ENCODE data around the gene ARFIP1. TPM values are rescaled to one million over a fixed set of nuclear protein-coding genes. Genes with fewer than 3 reads are reported as not detected.

ARFIP1 gene
- polyA plus RNA-seq, 1 donor from 2014 or later: 35.1 TPM

- no peak for TF ChIP-seq EZH2 (IDR thresholded peaks at IDR 0.05; ENCODE audit: borderline replicate concordance, insufficient read depth, low read length, poor library complexity, severe bottlenecking)
- no peak for TF ChIP-seq REST (IDR thresholded peaks at IDR 0.05; ENCODE audit: borderline replicate concordance)
- no peak for TF ChIP-seq TAF1 (IDR thresholded peaks at IDR 0.05; ENCODE audit: low read depth)
- no peak for TF ChIP-seq MXI1 (conservative IDR thresholded peaks at IDR 0.05; ENCODE audit: poor library complexity, severe bottlenecking)
- no peak for TF ChIP-seq RAD21 (conservative IDR thresholded peaks at IDR 0.05)
- no peak for TF ChIP-seq SMC3 (conservative IDR thresholded peaks at IDR 0.05; ENCODE audit: poor library complexity)
- no peak for TF ChIP-seq POLR2AphosphoS5 (IDR thresholded peaks at IDR 0.05)
- no peak for TF ChIP-seq EP300 (conservative IDR thresholded peaks at IDR 0.05; ENCODE audit: poor library complexity, severe bottlenecking)
- TF ChIP-seq CTCF (IDR thresholded peaks at IDR 0.05; ENCODE audit: poor library complexity, severe bottlenecking): no peak
- Histone ChIP-seq H3K27me3 (ENCODE audit: insufficient read depth, low read depth, low read length) (no peaks in the 10 kb centered on the region), H3F3A (ENCODE audit: insufficient read depth, low read length, poor library complexity, severe bottlenecking) (no peaks in the 10 kb centered on the region), H3K4me2 (ENCODE audit: low read length) (no peak overlapping the region), H3K9me3 (ENCODE audit: low read length) (no peaks in the 10 kb centered on the region), H3K9me2 (ENCODE audit: insufficient read depth, low read length) (no peaks in the 10 kb centered on the region), H2AFZ (ENCODE audit: low read depth, low read length) (no peak overlapping the region), H3K27ac (ENCODE audit: low read length) (no peak overlapping the region), H3K36me3 (ENCODE audit: insufficient read depth, low read length) (no peaks in the 10 kb centered on the region), H3K79me2 (replicated peaks; ENCODE audit: insufficient read depth, low read length) (no peaks in the 10 kb centered on the region), H4K20me1 (ENCODE audit: insufficient read depth) (no peaks in the 10 kb centered on the region), H3K4me3 (ENCODE audit: low read length) (no peak overlapping the region), H3K9ac (ENCODE audit: low read length) (no peak overlapping the region)
Measured at GRCh38 chr4:152843481-152844090, 63.8 kb downstream of the ARFIP1 start.

- no peaks in the 10 kb centered on the region for H3K9me3 ChIP-seq (ENCODE audit: low read length)
- no peaks in the 10 kb centered on the region for H4K20me1 ChIP-seq (ENCODE audit: insufficient read depth)
- no peaks in the 10 kb centered on the region for H3K79me2 ChIP-seq (replicated peaks; ENCODE audit: insufficient read depth, low read length)
- H3K9me2 ChIP-seq (ENCODE audit: insufficient read depth, low read length): no peaks in the 10 kb centered on the region
- H3K27me3 ChIP-seq (ENCODE audit: insufficient read depth, low read depth, low read length): no peaks in the 10 kb centered on the region
- TF ChIP-seq SMC3 (conservative IDR thresholded peaks at IDR 0.05; ENCODE audit: poor library complexity) (no peak), EP300 (conservative IDR thresholded peaks at IDR 0.05; ENCODE audit: poor library complexity, severe bottlenecking) (no peak), REST (IDR thresholded peaks at IDR 0.05; ENCODE audit: borderline replicate concordance) (no peak), TAF1 (IDR thresholded peaks at IDR 0.05; ENCODE audit: low read depth) (no peak), RAD21 (conservative IDR thresholded peaks at IDR 0.05) (no peak), POLR2AphosphoS5 (IDR thresholded peaks at IDR 0.05) (no peak), CTCF (IDR thresholded peaks at IDR 0.05; ENCODE audit: poor library complexity, severe bottlenecking) (no peak), EZH2 (IDR thresholded peaks at IDR 0.05; ENCODE audit: borderline replicate concordance, insufficient read depth, low read length, poor library complexity, severe bottlenecking) (no peak), MXI1 (conservative IDR thresholded peaks at IDR 0.05; ENCODE audit: poor library complexity, severe bottlenecking) (no peak)
- H3K36me3 ChIP-seq (ENCODE audit: insufficient read depth, low read length): no peaks in the 10 kb centered on the region
- no peak overlapping the region for H3K4me3 ChIP-seq (ENCODE audit: low read length)
- H3K9ac ChIP-seq (ENCODE audit: low read length): no peak overlapping the region
- H2AFZ ChIP-seq (ENCODE audit: low read depth, low read length): no peak overlapping the region
- no peak overlapping the region for H3K4me2 ChIP-seq (ENCODE audit: low read length)
- H3K27ac ChIP-seq (ENCODE audit: low read length): no peak overlapping the region
- H3F3A ChIP-seq (ENCODE audit: insufficient read depth, low read length, poor library complexity, severe bottlenecking): no peaks in the 10 kb centered on the region
Measured at GRCh38 chr4:152847376-152847775, 67.6 kb downstream of the ARFIP1 start.
